ENCODE data around the gene CTIF.

CTIF gene

GRCh38 chr18:48730010-48730409 is 191.2 kb downstream of the CTIF start:
- no peak overlapping the region for H3K27ac ChIP-seq (ENCODE audit: insufficient read depth, low read length, poor library complexity, severe bottlenecking)
- no peaks in the 10 kb centered on the region for H3K36me3 ChIP-seq (ENCODE audit: control insufficient read depth, insufficient read depth, low read length)
- H3K4me3 ChIP-seq (ENCODE audit: insufficient read depth, low read depth, low read length, poor library complexity, severe bottlenecking) = no peak overlapping the region
- H3K27me3 ChIP-seq (replicated peaks; ENCODE audit: control insufficient read depth, insufficient read depth, low read length, poor library complexity, severe bottlenecking) = no peaks in the 10 kb centered on the region
- H3K9me3 ChIP-seq (ENCODE audit: control insufficient read depth, low read length) = no peaks in the 10 kb centered on the region
- no peak for DNase-seq
- H3K4me1 ChIP-seq (ENCODE audit: control insufficient read depth, insufficient read depth, low read length, poor library complexity, severe bottlenecking) = no peaks in the 10 kb centered on the region

DNA sequence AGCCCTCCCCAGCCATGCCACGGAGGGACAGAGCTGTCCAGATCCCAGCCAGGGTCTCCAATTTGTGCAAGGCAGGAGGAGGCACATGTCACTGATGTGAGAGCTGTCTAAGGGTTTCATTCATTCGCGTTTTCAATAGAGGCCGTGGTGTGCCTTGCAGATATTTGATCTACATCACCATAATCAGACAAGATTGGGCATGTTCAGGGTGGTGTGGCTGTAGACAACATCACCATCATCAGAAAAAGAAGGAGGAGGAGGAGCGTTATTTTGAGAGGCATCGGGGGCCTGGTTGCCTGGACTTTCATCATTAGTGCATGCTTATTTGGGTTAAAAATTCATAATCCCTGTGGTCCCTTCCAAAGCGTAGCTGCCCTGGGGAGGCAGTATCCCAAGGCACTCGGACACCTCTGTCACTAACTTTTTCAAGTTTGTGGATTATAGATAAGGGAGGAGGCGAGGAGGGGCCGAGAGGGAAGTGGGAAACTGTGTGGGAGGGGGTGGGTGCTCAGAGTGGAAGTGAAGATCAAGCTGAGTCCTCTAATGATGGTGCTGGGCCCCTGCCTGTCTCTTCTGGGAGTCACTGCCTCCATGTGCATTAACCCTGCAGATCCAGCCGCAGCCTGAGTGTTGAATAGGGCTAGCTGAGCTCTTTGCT is 194.1 kb downstream of the CTIF start:
- Histone ChIP-seq H3K27me3 (replicated peaks; ENCODE audit: control insufficient read depth, insufficient read depth, low read length, poor library complexity, severe bottlenecking) (no peaks in the 10 kb centered on the region), H3K4me3 (ENCODE audit: insufficient read depth, low read depth, low read length, poor library complexity, severe bottlenecking) (no peak overlapping the region), H3K9me3 (ENCODE audit: control insufficient read depth, low read length) (no peaks in the 10 kb centered on the region), H3K27ac (ENCODE audit: insufficient read depth, low read length, poor library complexity, severe bottlenecking) (no peak overlapping the region), H3K36me3 (ENCODE audit: control insufficient read depth, insufficient read depth, low read length) (no peaks in the 10 kb centered on the region), H3K4me1 (ENCODE audit: control insufficient read depth, insufficient read depth, low read length, poor library complexity, severe bottlenecking) (no peaks in the 10 kb centered on the region)
- DNase-seq = no peak

DNA sequence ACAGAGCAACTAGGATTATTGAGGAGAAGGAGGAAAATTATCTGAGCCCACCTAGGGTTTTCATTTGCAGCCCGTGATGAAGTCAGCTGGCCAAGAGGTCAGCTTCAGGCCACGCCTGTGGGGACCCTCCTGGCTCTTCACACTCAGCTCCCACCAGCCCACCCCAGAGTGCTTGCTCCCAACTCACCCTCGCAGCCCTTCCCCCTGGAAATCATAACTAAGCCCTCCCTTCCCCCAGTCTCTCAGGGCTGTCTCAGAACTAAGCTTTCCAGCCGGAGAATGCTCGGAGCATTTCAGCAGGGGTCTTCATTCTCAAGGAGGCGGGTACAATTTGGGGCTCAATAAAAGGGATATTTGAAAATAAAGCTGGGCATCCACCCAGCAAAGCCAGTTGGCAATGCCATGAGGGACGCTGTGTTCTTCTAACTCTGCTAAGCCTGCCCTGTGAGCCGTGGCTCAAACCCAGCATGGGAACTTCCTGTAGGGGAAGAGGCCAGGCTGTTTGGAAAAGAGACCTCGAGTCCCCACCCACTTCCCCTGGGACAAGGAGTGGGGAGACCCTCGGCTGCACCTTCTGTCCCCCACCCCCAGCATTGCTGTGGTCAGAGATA is 194.9 kb downstream of the CTIF start:
- no peak overlapping the region for H3K4me3 ChIP-seq (ENCODE audit: insufficient read depth, low read depth, low read length, poor library complexity, severe bottlenecking)
- no peaks in the 10 kb centered on the region for H3K9me3 ChIP-seq (ENCODE audit: control insufficient read depth, low read length)
- no peaks in the 10 kb centered on the region for H3K36me3 ChIP-seq (ENCODE audit: control insufficient read depth, insufficient read depth, low read length)
- H3K27ac ChIP-seq (ENCODE audit: insufficient read depth, low read length, poor library complexity, severe bottlenecking) = no peak overlapping the region
- H3K27me3 ChIP-seq (replicated peaks; ENCODE audit: control insufficient read depth, insufficient read depth, low read length, poor library complexity, severe bottlenecking) = no peaks in the 10 kb centered on the region
- no peak for DNase-seq
- H3K4me1 ChIP-seq (ENCODE audit: control insufficient read depth, insufficient read depth, low read length, poor library complexity, severe bottlenecking) = no peaks in the 10 kb centered on the region

DNA sequence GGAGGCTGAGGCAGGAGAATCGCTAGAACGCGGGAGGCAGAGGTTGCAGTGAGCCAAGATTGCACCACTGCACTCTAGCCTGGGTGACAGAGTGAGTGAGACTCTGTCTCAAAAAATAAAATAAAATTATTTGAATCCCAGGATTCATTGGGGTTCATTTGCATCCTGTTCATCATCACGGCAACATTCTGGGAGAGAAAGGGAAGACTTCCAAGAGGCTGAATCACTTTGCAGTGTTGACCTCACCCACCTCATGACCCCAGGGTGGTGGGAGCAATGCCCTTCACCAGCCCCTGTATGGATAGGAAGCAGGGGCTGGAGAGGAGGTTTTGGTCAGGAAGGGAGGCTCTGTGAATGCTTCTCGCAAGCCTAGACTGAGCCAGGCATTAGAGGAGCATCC is 195.6 kb downstream of the CTIF start:
- Histone ChIP-seq H3K4me1 (ENCODE audit: control insufficient read depth, insufficient read depth, low read length, poor library complexity, severe bottlenecking) (no peaks in the 10 kb centered on the region), H3K4me3 (ENCODE audit: insufficient read depth, low read depth, low read length, poor library complexity, severe bottlenecking) (no peak overlapping the region), H3K27me3 (replicated peaks; ENCODE audit: control insufficient read depth, insufficient read depth, low read length, poor library complexity, severe bottlenecking) (no peaks in the 10 kb centered on the region), H3K27ac (ENCODE audit: insufficient read depth, low read length, poor library complexity, severe bottlenecking) (no peak overlapping the region), H3K36me3 (ENCODE audit: control insufficient read depth, insufficient read depth, low read length) (no peaks in the 10 kb centered on the region), H3K9me3 (ENCODE audit: control insufficient read depth, low read length) (no peaks in the 10 kb centered on the region)
- no peak for DNase-seq

- Histone ChIP-seq H3K36me3 (ENCODE audit: control insufficient read depth, insufficient read depth, low read length) (no peaks in the 10 kb centered on the region), H3K27ac (ENCODE audit: insufficient read depth, low read length, poor library complexity, severe bottlenecking) (no peak overlapping the region), H3K4me3 (ENCODE audit: insufficient read depth, low read depth, low read length, poor library complexity, severe bottlenecking) (no peak overlapping the region), H3K4me1 (ENCODE audit: control insufficient read depth, insufficient read depth, low read length, poor library complexity, severe bottlenecking) (no peaks in the 10 kb centered on the region), H3K9me3 (ENCODE audit: control insufficient read depth, low read length) (no peaks in the 10 kb centered on the region), H3K27me3 (replicated peaks; ENCODE audit: control insufficient read depth, insufficient read depth, low read length, poor library complexity, severe bottlenecking) (no peaks in the 10 kb centered on the region)
- DNase-seq = no peak
These were observed 196.3 kb downstream of the CTIF start for GRCh38 chr18:48735080-48735676.

DNA sequence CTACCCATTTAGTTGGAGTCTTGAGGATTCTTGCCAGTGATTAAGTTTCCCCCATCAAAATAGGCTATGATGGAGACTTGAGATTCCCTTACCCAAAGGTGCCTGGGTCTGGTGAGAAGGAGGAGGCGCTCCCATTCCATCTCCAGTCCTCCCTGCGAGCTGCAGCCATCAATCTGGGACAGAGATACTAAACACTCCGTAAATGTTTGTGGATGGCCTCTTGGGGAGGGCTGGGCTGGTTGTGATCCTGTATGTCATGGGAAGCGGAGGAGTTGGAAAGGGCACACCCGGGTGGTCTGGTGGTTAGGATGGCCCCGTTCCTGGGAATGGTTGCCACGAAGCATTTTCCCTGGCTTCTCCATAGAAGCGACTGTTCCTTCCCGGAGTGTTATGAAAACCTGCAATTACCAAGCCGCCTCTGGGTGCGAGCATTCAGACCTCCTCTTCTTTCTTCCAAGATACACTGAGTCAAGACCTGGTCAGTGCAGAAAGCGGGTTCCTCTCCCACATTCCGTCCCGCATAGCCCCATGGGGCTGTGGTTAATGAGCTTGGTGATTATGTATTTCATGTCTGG is 196.9 kb downstream of the CTIF start:
- Histone ChIP-seq H3K9me3 (ENCODE audit: control insufficient read depth, low read length) (no peaks in the 10 kb centered on the region), H3K27ac (ENCODE audit: insufficient read depth, low read length, poor library complexity, severe bottlenecking) (no peak overlapping the region), H3K36me3 (ENCODE audit: control insufficient read depth, insufficient read depth, low read length) (no peaks in the 10 kb centered on the region), H3K4me3 (ENCODE audit: insufficient read depth, low read depth, low read length, poor library complexity, severe bottlenecking) (no peak overlapping the region), H3K27me3 (replicated peaks; ENCODE audit: control insufficient read depth, insufficient read depth, low read length, poor library complexity, severe bottlenecking) (no peaks in the 10 kb centered on the region), H3K4me1 (ENCODE audit: control insufficient read depth, insufficient read depth, low read length, poor library complexity, severe bottlenecking) (no peaks in the 10 kb centered on the region)
- no peak for DNase-seq

DNA sequence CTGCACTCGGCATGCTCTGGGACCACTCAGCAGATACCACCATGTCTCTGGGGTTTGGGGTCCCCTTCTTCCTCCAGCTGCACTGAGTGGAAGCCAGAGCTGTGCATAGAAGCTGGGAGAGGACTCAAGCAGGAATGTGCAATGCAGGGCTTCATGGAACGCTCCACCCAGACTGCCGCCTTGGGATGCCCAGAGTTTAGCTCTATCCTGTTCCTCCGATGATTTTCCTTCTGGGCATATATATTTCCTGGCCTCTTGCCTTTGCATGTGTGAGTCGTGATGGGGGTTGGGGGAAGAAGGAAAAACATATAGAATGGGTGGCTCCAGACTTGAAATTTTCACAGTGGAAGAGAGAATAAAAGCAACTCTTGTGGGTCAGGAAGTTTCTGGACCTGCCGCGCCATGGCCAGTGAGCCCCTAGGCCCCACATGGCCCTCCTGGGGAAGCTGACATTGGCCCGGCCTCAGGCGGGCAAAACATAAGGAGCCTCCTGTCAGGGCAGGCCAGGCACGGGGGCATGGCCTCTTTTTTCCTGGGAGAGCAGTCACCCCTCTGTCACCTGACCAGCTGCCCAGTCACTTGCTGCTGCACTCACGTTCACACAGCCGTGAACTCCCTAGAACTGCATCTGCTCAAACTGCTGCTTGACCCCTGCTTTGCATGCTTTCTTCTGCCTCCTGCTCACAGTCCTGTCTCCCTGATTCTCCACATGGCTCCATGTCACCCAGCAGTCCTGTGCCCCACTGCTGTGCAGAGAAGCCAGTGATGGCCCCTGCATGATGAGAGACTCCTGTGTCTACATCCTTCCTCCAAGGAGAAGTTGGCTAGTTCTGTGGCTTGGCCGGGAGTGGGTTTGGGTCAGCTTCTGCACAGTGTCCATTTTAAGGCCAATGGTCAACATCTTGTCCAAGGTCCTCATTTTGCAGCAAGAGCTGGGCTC is 197.8 kb downstream of the CTIF start:
- DNase-seq = no peak
- H3K27ac ChIP-seq (ENCODE audit: insufficient read depth, low read length, poor library complexity, severe bottlenecking) = no peak overlapping the region
- no peaks in the 10 kb centered on the region for H3K36me3 ChIP-seq (ENCODE audit: control insufficient read depth, insufficient read depth, low read length)
- H3K4me3 ChIP-seq (ENCODE audit: insufficient read depth, low read depth, low read length, poor library complexity, severe bottlenecking) = no peak overlapping the region
- H3K4me1 ChIP-seq (ENCODE audit: control insufficient read depth, insufficient read depth, low read length, poor library complexity, severe bottlenecking) = no peaks in the 10 kb centered on the region
- H3K9me3 ChIP-seq (ENCODE audit: control insufficient read depth, low read length) = no peaks in the 10 kb centered on the region
- H3K27me3 ChIP-seq (replicated peaks; ENCODE audit: control insufficient read depth, insufficient read depth, low read length, poor library complexity, severe bottlenecking) = no peaks in the 10 kb centered on the region

GRCh38 chr18:48739266-48740067 is 200.6 kb downstream of the CTIF start:
- H3K9me3 ChIP-seq (ENCODE audit: control insufficient read depth, low read length) = no peaks in the 10 kb centered on the region
- H3K27ac ChIP-seq (ENCODE audit: insufficient read depth, low read length, poor library complexity, severe bottlenecking) = no peak overlapping the region
- no peak for DNase-seq
- H3K4me1 ChIP-seq (ENCODE audit: control insufficient read depth, insufficient read depth, low read length, poor library complexity, severe bottlenecking) = no peaks in the 10 kb centered on the region
- H3K4me3 ChIP-seq (ENCODE audit: insufficient read depth, low read depth, low read length, poor library complexity, severe bottlenecking) = no peak overlapping the region
- H3K36me3 ChIP-seq (ENCODE audit: control insufficient read depth, insufficient read depth, low read length) = no peaks in the 10 kb centered on the region
- no peaks in the 10 kb centered on the region for H3K27me3 ChIP-seq (replicated peaks; ENCODE audit: control insufficient read depth, insufficient read depth, low read length, poor library complexity, severe bottlenecking)

GRCh38 chr18:48740068-48740440 is 201.2 kb downstream of the CTIF start:
- Histone ChIP-seq H3K27ac (ENCODE audit: insufficient read depth, low read length, poor library complexity, severe bottlenecking) (no peak overlapping the region), H3K36me3 (ENCODE audit: control insufficient read depth, insufficient read depth, low read length) (no peaks in the 10 kb centered on the region), H3K9me3 (ENCODE audit: control insufficient read depth, low read length) (no peaks in the 10 kb centered on the region), H3K4me1 (ENCODE audit: control insufficient read depth, insufficient read depth, low read length, poor library complexity, severe bottlenecking) (no peaks in the 10 kb centered on the region), H3K4me3 (ENCODE audit: insufficient read depth, low read depth, low read length, poor library complexity, severe bottlenecking) (no peak overlapping the region), H3K27me3 (replicated peaks; ENCODE audit: control insufficient read depth, insufficient read depth, low read length, poor library complexity, severe bottlenecking) (no peaks in the 10 kb centered on the region)
- DNase-seq = no peak

Data from effector memory CD4-positive, alpha-beta T cell (primary cell).